Endothelial cell (in vitro differentiated cells): ENCODE data around the gene PLSCR3. TPM values are rescaled to one million over a fixed set of nuclear protein-coding genes. Genes with fewer than 3 reads are reported as not detected.
A peak's percentile ranks its signal among the peaks of the same experiment; 100 is the strongest.

Experiments used
- DNase-seq: peaks from one replicate; pipeline ENCODE4 v3.0.0; 2021; ENCODE audit warnings: low spot score
- H3K27ac Mint-ChIP-seq: one replicate; pipeline ENCODE4 v1.8.0; 2021; ENCODE audit warnings: mixed read lengths, inconsistent platforms; ENCODE audit not compliant: unreplicated experiment
- H3K27me3 Mint-ChIP-seq: one replicate; pipeline ENCODE4 v1.8.0; 2021; ENCODE audit warnings: mild to moderate bottlenecking, moderate library complexity, mixed read lengths, inconsistent platforms; ENCODE audit not compliant: unreplicated experiment
- H3K36me3 Mint-ChIP-seq: one replicate; pipeline ENCODE4 v1.8.0; 2021; ENCODE audit warnings: mild to moderate bottlenecking, low read depth, mixed read lengths, inconsistent platforms; ENCODE audit not compliant: unreplicated experiment
- H3K4me1 Mint-ChIP-seq: one replicate; pipeline ENCODE4 v1.8.0; 2021; ENCODE audit warnings: mild to moderate bottlenecking, mixed read lengths, inconsistent platforms; ENCODE audit not compliant: unreplicated experiment
- H3K4me3 Mint-ChIP-seq: one replicate; pipeline ENCODE4 v1.8.0; 2021; ENCODE audit warnings: mild to moderate bottlenecking, mixed read lengths, inconsistent platforms; ENCODE audit not compliant: unreplicated experiment
- H3K9me3 Mint-ChIP-seq: one replicate; pipeline ENCODE4 v1.8.0; 2021; ENCODE audit warnings: mixed read lengths, inconsistent platforms; ENCODE audit not compliant: unreplicated experiment
- total RNA-seq: library from RNA; stranded (reverse); fragmentation: NEBNext Ultra II Directional; extraction: Animal tissue kit (Norgen Biotek cat#: 25700); gene quantifications from one replicate; pipeline ENCODE4 v1.2.1, GENCODE V29; 2021; ENCODE audit not compliant: unreplicated experiment
- TF ChIP-seq, protein P1 (sequence below): fragments of 200-600 bp; sonication (generic); IDR thresholded peaks from one replicate; pipeline ENCODE4 v1.5.0; 2021; ENCODE audit warnings: antibody characterized with exemption; ENCODE audit not compliant: unreplicated experiment

PLSCR3 gene
- total RNA-seq, 1 donor from 2014 or later, result 74.2 TPM

DNA sequence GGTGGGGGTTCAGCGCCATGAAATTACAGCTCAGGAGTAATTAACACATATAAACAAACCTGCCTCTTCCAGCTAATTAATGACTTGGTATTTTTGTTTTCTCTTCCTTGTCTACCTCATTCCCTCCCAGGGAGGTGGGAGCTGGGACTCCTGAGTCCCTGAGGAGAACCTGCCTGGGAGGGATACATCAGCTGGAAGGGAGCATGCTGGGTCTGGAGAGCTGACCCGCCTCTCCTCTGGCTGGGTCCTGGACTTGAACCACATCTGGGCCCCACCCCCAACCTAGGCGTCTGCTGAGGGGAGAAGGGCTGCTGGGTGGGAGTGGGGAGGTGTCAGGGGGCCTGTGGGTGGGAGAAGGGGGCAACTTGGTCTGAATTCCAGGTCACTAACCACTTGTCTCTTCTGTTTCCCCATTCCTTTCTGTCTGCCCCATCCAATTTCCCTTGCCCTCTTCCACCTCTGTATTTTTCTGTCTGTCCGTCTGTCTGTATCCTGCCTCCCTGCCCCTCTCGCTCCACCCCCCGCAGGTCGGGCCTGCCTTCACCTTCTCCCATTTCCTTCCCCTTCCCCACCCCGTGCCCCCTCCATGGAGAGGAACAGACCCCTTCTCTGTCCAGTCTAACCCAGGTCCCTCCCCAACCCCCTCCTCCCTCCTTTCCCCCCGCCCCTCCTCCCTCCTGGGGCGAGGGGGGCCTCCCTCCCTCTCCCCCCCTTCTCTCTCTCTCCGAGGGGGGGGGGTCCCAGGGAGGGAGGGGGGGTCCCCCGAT, 13.3 kb upstream of the PLSCR3 start, which contains the start of gene NLGN2:
Gene NLGN2, plus strand, starts transcription at position 361 of the 767 bp plus-strand sequence. CDS start 411 bp downstream, outside the sequence.
- Mint-ChIP-seq H3K27me3 (peaks cover 13% of the 10 kb centered on the region), H3K9me3 (no peaks in the 10 kb centered on the region), H3K4me3 (no peak within 1 kb of the TSS), H3K36me3 (peaks cover 17% of the 10 kb centered on the region), H3K27ac (no peak within 1 kb of the TSS), H3K4me1 (peaks cover 29% of the 10 kb centered on the region)
- TF ChIP-seq, protein P1, sequence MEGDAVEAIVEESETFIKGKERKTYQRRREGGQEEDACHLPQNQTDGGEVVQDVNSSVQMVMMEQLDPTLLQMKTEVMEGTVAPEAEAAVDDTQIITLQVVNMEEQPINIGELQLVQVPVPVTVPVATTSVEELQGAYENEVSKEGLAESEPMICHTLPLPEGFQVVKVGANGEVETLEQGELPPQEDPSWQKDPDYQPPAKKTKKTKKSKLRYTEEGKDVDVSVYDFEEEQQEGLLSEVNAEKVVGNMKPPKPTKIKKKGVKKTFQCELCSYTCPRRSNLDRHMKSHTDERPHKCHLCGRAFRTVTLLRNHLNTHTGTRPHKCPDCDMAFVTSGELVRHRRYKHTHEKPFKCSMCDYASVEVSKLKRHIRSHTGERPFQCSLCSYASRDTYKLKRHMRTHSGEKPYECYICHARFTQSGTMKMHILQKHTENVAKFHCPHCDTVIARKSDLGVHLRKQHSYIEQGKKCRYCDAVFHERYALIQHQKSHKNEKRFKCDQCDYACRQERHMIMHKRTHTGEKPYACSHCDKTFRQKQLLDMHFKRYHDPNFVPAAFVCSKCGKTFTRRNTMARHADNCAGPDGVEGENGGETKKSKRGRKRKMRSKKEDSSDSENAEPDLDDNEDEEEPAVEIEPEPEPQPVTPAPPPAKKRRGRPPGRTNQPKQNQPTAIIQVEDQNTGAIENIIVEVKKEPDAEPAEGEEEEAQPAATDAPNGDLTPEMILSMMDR, result no peak
- no peak for DNase-seq

DNA sequence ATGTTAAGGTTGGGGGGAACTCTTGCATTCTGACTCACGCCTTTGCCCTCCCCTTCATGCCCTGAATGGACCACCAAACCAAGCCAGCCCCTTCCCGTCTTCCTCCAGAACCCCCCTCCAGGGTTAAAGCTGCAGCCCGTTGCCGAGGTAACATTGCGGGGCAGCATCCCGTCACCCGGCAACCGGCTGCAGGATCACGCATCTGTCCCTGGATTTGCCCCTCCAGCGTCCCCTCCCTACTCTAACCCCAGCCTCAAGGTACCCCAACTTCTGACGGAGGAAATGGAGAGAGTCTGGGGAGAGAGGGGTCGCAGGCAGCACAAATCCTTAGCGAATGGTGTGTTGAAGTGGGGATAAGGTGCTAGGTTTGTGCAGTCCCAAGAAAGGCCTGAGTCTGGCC, 12.8 kb upstream of the PLSCR3 start:
- Mint-ChIP-seq H3K4me1 (peaks cover 24% of the 10 kb centered on the region), H3K36me3 (peaks cover 17% of the 10 kb centered on the region), H3K4me3 (no peak overlapping the region), H3K27me3 (peaks cover 13% of the 10 kb centered on the region), H3K9me3 (no peaks in the 10 kb centered on the region), H3K27ac (no peak overlapping the region)
- no peak for DNase-seq
- TF ChIP-seq, protein P1, result no peak

DNA sequence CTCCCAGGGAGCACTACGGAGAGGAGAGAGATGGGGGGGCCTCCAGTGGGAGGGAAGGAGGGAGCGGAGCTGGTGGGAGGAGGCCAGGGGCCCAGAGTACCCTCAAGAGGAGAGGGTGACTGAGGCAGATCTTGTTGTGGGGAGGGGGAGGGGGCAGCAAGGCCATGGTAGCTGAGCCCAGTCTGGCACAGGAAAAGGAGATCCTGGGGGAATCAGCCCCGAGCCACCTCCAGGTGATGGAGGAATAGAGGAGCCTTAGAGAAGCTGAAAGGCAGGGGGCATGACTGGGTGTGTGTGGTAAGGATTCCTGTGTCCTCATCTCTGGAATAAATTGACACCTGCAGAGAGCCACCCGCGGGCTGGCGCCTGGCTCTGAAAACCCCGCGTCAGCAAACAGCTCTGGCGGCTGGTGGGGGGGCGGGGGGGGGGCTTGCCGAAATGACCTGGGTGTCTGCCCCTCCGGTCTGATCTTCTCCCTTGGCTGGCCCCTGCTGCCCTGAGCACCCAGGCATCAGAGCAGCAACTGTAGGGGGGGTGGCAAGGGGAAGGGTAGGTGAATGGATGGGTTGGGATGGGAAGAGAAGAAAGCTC, 12.0 kb upstream of the PLSCR3 start:
- no peaks in the 10 kb centered on the region for H3K9me3 Mint-ChIP-seq
- peak overlapping the region; percentile 21 for H3K27ac Mint-ChIP-seq
- peak overlapping the region; percentile 94 for H3K4me3 Mint-ChIP-seq
- TF ChIP-seq, protein P1, result no peak
- H3K27me3 Mint-ChIP-seq, result peaks cover 13% of the 10 kb centered on the region
- peaks cover 17% of the 10 kb centered on the region for H3K36me3 Mint-ChIP-seq
- H3K4me1 Mint-ChIP-seq, result peaks cover 28% of the 10 kb centered on the region
- no peak for DNase-seq

DNA sequence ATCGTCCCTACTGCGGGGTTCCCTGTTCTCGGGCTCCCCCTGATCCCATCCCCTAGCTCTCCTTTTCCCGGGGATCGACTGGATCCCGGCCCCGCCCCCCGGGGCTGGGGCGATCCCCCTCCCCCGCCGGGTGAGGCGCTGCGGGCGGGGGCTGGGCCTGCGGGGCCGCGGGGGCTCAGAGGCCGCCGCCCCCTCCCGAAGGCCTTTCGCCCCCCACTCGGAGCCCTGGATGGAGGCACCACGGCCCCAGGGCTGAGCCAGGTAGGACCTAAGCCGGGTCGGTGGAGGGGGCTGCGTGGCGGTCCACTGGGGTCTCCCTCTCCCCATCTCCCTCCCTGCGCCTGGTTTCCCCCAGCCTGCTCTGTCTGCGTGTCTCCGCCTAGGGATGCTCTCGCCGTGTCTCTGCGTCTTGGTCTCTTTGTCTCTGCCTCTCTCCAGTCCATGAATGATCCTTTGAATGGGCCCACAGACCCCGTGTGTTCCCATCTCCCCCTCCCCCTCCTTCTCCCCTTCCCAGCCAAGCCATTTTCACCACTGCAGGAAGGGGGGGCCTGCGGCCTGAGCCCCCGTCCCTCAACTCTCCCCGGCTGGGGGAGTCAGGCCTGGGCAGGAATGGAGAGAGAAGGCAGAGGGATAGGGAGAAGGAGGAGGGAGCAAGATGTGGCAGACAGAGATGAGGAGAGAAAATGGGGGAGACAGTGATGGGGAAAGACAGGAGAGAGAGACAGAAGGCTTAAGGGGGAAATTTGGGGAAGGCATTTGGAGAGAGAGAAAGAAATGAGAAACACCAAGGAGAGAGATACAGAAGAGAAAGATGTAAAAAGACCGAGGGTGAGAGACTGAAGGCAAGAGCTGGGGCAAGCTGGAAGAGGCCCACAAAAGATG, 11.3 kb upstream of the PLSCR3 start:
- peaks cover 11% of the 10 kb centered on the region for H3K27me3 Mint-ChIP-seq
- H3K9me3 Mint-ChIP-seq, result no peaks in the 10 kb centered on the region
- TF ChIP-seq, protein P1, result no peak
- DNase-seq, result no peak
- peaks cover 28% of the 10 kb centered on the region for H3K4me1 Mint-ChIP-seq
- peak overlapping the region; percentile 83 for H3K27ac Mint-ChIP-seq
- peak overlapping the region; percentile 94 for H3K4me3 Mint-ChIP-seq
- H3K36me3 Mint-ChIP-seq, result peaks cover 17% of the 10 kb centered on the region
